NCI-H1694 (cell line): ENCODE results near the gene EIF5A.

ENCODE experiments used
- DNase-seq: peaks from one replicate; lab custom pipeline; 2025; lab: John Stamatoyannopoulos, UW

Gene EIF5A

GRCh38 chr17:7306911-7307685, at the start of gene EIF5A:
Gene EIF5A, plus strand, starts transcription at chr17:7307628. Its CDS starts 2,008 bp downstream, at chr17:7309636.
- DNase-seq, result peak; percentile 100

GRCh38 chr17:7258731-7259554, 48.5 kb upstream of the EIF5A start:
- DNase-seq, result no peak

- DNase-seq, result no peak
Measured at GRCh38 chr17:7259555-7259889, 47.9 kb upstream of the EIF5A start.

GRCh38 chr17:7260151-7260550, 47.3 kb upstream of the EIF5A start:
- no peak for DNase-seq

GRCh38 chr17:7260651-7261378, 46.6 kb upstream of the EIF5A start:
- DNase-seq, result no peak

GRCh38 chr17:7261379-7262191, 45.8 kb upstream of the EIF5A start:
- DNase-seq, result no peak

- DNase-seq, result no peak
Measured at GRCh38 chr17:7262192-7262934, 45.1 kb upstream of the EIF5A start, which contains the start of gene CLDN7. Gene CLDN7, minus strand, starts transcription at chr17:7262478. Its CDS starts 435 bp downstream, at chr17:7262043.

GRCh38 chr17:7262935-7263800, 44.3 kb upstream of the EIF5A start:
- no peak for DNase-seq

- DNase-seq, result no peak
Measured at GRCh38 chr17:7263801-7264078, 43.7 kb upstream of the EIF5A start.

- no peak for DNase-seq
Measured at GRCh38 chr17:7266784-7267183, 40.6 kb upstream of the EIF5A start.

GRCh38 chr17:7279448-7279847, 28.0 kb upstream of the EIF5A start:
- DNase-seq, result no peak

- DNase-seq, result peak; percentile 79
Measured at GRCh38 chr17:7280519-7281073, 26.8 kb upstream of the EIF5A start.

- DNase-seq, result peak; percentile 68
Measured at GRCh38 chr17:7281074-7281952, 26.1 kb upstream of the EIF5A start, which contains the start of gene SLC2A4. Gene SLC2A4, plus strand, starts transcription at chr17:7281718. Its CDS starts 217 bp downstream, at chr17:7281935.

GRCh38 chr17:7281953-7282751, 25.3 kb upstream of the EIF5A start:
- DNase-seq, result no peak

GRCh38 chr17:7282752-7283321, 24.6 kb upstream of the EIF5A start:
- DNase-seq, result no peak

- DNase-seq, result no peak
Measured at GRCh38 chr17:7283471-7284216, 23.8 kb upstream of the EIF5A start.

GRCh38 chr17:7284911-7285310, 22.5 kb upstream of the EIF5A start:
- DNase-seq, result no peak
